Measurements from ENCODE around the gene FAM227B.

- no peak for TF ChIP-seq POLR2AphosphoS5 (IDR thresholded peaks at IDR 0.05)
- TF ChIP-seq, protein P1, sequence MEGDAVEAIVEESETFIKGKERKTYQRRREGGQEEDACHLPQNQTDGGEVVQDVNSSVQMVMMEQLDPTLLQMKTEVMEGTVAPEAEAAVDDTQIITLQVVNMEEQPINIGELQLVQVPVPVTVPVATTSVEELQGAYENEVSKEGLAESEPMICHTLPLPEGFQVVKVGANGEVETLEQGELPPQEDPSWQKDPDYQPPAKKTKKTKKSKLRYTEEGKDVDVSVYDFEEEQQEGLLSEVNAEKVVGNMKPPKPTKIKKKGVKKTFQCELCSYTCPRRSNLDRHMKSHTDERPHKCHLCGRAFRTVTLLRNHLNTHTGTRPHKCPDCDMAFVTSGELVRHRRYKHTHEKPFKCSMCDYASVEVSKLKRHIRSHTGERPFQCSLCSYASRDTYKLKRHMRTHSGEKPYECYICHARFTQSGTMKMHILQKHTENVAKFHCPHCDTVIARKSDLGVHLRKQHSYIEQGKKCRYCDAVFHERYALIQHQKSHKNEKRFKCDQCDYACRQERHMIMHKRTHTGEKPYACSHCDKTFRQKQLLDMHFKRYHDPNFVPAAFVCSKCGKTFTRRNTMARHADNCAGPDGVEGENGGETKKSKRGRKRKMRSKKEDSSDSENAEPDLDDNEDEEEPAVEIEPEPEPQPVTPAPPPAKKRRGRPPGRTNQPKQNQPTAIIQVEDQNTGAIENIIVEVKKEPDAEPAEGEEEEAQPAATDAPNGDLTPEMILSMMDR (IDR thresholded peaks at IDR 0.05 in 8 of 11, conservative IDR thresholded peaks at IDR 0.05 in 3 of 11) = no peak
Measured at GRCh38 chr15:49458145-49458544, 162.5 kb downstream of the FAM227B start.

All from spleen (tissue), 7 donors.